Measurements from ENCODE around the gene ITPK1. TPM values are rescaled to one million over a fixed set of nuclear protein-coding genes. Genes with fewer than 3 reads are reported as not detected.

The ITPK1 gene
- polyA plus RNA-seq, 2 of the 4 experiments (the other 2 are of a cell fraction), result 46.2 to 47.0 TPM

DNA sequence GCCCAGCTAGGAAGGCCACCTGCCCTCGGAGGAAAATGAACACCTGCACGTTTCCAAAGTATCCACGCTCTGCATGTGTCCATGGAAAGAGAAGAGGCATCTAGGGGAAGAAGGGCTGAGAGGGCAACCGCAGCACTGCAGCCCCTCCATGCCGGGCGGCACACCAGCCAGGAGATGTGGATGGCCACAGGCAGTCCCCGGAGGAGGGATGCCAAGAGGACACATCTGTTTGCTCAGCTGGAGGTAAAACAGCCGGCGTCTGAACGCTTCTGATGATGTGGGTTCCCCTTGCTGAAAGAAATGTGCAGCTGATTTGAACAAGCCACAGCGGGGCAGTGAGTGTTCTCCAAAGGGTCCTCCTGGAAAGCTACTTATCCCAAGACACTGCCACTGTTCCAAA, 158.8 kb downstream of the ITPK1 start:
- peaks cover 19% of the 10 kb centered on the region for H3K4me1 ChIP-seq
- no peak for ATAC-seq
- CTCF ChIA-PET, result interaction anchor here (1.1 to 1.8 kb wide), 6 partner anchors 8 to 221 kb away, joined by 3 to 4 read pairs (median 3); no protein-coding TSS in a partner anchor
- POLR2A ChIA-PET, result no interaction called here
- TF ChIP-seq ESRRA (IDR thresholded peaks at IDR 0.05; ENCODE audit: borderline replicate concordance, low read length), result no peak
- TF ChIP-seq ATOH8 (CRISPR knock-in tag; IDR thresholded peaks at IDR 0.05; ENCODE audit: low read depth), result no peak
- no peak for TF ChIP-seq SMC3 (IDR thresholded peaks at IDR 0.05)
- TF ChIP-seq HDAC2 (IDR thresholded peaks at IDR 0.05), result no peak
- no peak for TF ChIP-seq TP53 (CRISPR knock-in tag; IDR thresholded peaks at IDR 0.05)
- no peak for TF ChIP-seq ZNF302 (CRISPR knock-in tag; IDR thresholded peaks at IDR 0.05)
- TF ChIP-seq, protein P1, sequence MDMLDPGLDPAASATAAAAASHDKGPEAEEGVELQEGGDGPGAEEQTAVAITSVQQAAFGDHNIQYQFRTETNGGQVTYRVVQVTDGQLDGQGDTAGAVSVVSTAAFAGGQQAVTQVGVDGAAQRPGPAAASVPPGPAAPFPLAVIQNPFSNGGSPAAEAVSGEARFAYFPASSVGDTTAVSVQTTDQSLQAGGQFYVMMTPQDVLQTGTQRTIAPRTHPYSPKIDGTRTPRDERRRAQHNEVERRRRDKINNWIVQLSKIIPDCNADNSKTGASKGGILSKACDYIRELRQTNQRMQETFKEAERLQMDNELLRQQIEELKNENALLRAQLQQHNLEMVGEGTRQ (IDR thresholded peaks at IDR 0.05), result no peak
- no peak for TF ChIP-seq EHF (CRISPR knock-in tag; IDR thresholded peaks at IDR 0.05)
- no peak for TF ChIP-seq ZC3H11A (IDR thresholded peaks at IDR 0.05)
- TF ChIP-seq NR3C1 (IDR thresholded peaks at IDR 0.05), result no peak
- no peak for TF ChIP-seq BHLHE40 (IDR thresholded peaks at IDR 0.05; ENCODE audit: low read depth, low read length)
- no peak for TF ChIP-seq RARB (CRISPR knock-in tag; IDR thresholded peaks at IDR 0.05)
- no peak for TF ChIP-seq MYC (IDR thresholded peaks at IDR 0.05; ENCODE audit: borderline replicate concordance, low read length)
- TF ChIP-seq FOSL2 (IDR thresholded peaks at IDR 0.05), result no peak
- no peak for TF ChIP-seq FOSL2 (CRISPR knock-in tag; IDR thresholded peaks at IDR 0.05)
- TF ChIP-seq HOXA7 (CRISPR knock-in tag; IDR thresholded peaks at IDR 0.05), result no peak
- TF ChIP-seq, protein P2, sequence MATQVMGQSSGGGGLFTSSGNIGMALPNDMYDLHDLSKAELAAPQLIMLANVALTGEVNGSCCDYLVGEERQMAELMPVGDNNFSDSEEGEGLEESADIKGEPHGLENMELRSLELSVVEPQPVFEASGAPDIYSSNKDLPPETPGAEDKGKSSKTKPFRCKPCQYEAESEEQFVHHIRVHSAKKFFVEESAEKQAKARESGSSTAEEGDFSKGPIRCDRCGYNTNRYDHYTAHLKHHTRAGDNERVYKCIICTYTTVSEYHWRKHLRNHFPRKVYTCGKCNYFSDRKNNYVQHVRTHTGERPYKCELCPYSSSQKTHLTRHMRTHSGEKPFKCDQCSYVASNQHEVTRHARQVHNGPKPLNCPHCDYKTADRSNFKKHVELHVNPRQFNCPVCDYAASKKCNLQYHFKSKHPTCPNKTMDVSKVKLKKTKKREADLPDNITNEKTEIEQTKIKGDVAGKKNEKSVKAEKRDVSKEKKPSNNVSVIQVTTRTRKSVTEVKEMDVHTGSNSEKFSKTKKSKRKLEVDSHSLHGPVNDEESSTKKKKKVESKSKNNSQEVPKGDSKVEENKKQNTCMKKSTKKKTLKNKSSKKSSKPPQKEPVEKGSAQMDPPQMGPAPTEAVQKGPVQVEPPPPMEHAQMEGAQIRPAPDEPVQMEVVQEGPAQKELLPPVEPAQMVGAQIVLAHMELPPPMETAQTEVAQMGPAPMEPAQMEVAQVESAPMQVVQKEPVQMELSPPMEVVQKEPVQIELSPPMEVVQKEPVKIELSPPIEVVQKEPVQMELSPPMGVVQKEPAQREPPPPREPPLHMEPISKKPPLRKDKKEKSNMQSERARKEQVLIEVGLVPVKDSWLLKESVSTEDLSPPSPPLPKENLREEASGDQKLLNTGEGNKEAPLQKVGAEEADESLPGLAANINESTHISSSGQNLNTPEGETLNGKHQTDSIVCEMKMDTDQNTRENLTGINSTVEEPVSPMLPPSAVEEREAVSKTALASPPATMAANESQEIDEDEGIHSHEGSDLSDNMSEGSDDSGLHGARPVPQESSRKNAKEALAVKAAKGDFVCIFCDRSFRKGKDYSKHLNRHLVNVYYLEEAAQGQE (IDR thresholded peaks at IDR 0.05), result no peak
- TF ChIP-seq PHF8 (IDR thresholded peaks at IDR 0.05; ENCODE audit: borderline replicate concordance, low read depth), result no peak
- no peak for TF ChIP-seq ZFP36 (IDR thresholded peaks at IDR 0.05; ENCODE audit: borderline replicate concordance, partially characterized antibody)
- TF ChIP-seq FOSB (CRISPR knock-in tag; IDR thresholded peaks at IDR 0.05), result no peak
- no peak overlapping the region for H3K27ac ChIP-seq
- WGBS (ENCODE audit: missing lambda C conversion rate), result 93% methylated on average over 11 of the region's 11 CpGs
- no peaks in the 10 kb centered on the region for H3K9me3 ChIP-seq
- no peak for FAIRE-seq
- DNase-seq (ENCODE audit: low read depth in 1 of 2, low spot score in 1 of 2), result no peak
- H3K4me2 ChIP-seq, result no peak overlapping the region
- no peak overlapping the region for H3K4me3 ChIP-seq

- peaks cover 7% of the 10 kb centered on the region for H3K4me1 ChIP-seq
- H3K4me3 ChIP-seq, result no peak overlapping the region
- ATAC-seq, result no peak
- TF ChIP-seq EP300 (IDR thresholded peaks at IDR 0.05) (no peak), HOXB13 (CRISPR knock-in tag; IDR thresholded peaks at IDR 0.05; ENCODE audit: low read depth) (no peak), HOXA7 (CRISPR knock-in tag; IDR thresholded peaks at IDR 0.05) (no peak), MAZ (IDR thresholded peaks at IDR 0.05; ENCODE audit: borderline replicate concordance, low read depth, low read length) (no peak), TP53 (CRISPR knock-in tag; IDR thresholded peaks at IDR 0.05) (no peak), JUN (IDR thresholded peaks at IDR 0.05) (no peak), ZSCAN20 (CRISPR knock-in tag; IDR thresholded peaks at IDR 0.05) (no peak), HEYL (CRISPR knock-in tag; IDR thresholded peaks at IDR 0.05) (no peak), KDM1A (IDR thresholded peaks at IDR 0.05; ENCODE audit: low read depth) (no peak), ZFP36 (IDR thresholded peaks at IDR 0.05; ENCODE audit: borderline replicate concordance, partially characterized antibody) (no peak), PHF8 (IDR thresholded peaks at IDR 0.05; ENCODE audit: borderline replicate concordance, low read depth) (no peak), ESRRA (IDR thresholded peaks at IDR 0.05; ENCODE audit: borderline replicate concordance, low read length) (no peak), GATA3 (IDR thresholded peaks at IDR 0.05; ENCODE audit: borderline replicate concordance) (no peak), RFX5 (IDR thresholded peaks at IDR 0.05) (no peak), EHF (CRISPR knock-in tag; IDR thresholded peaks at IDR 0.05) (no peak), CBX2 (IDR thresholded peaks at IDR 0.05; ENCODE audit: borderline replicate concordance, low read depth) (no peak), EHMT2 (IDR thresholded peaks at IDR 0.05; ENCODE audit: low read depth) (no peak), SMC3 (IDR thresholded peaks at IDR 0.05) (no peak)
- TF ChIP-seq, protein P1 (IDR thresholded peaks at IDR 0.05), result no peak
- ChIA-PET CTCF (interaction anchor here (0.7 to 7.0 kb wide), 12 partner anchors 10 to 264 kb away, joined by 3 to 96 read pairs (median 4); partner anchors contain the start of gene ITPK1), POLR2A (interaction anchor here (0.7 kb wide), 2 partner anchors 273 to 511 kb away, joined by 4 read pairs; no protein-coding TSS in a partner anchor)
- no peaks in the 10 kb centered on the region for H3K9me3 ChIP-seq
- H3K27ac ChIP-seq, result no peak overlapping the region
- FAIRE-seq, result no peak
- no peak overlapping the region for H3K4me2 ChIP-seq
- 93% methylated on average over 7 of the region's 7 CpGs for WGBS (ENCODE audit: missing lambda C conversion rate)
- DNase-seq (ENCODE audit: low read depth in 1 of 2, low spot score in 1 of 2), result no peak
These were observed 160.3 kb downstream of the ITPK1 start for GRCh38 chr14:92955381-92955780.
